HUES48 (cell line): ENCODE data around the gene TBX10.
"Not testable (repeated sequence)": the region's sequence is repeated elsewhere in the genome, so short reads cannot be mapped to it uniquely, and the experiment has no call there.

ENCODE experiments used
- H3K27ac ChIP-seq: one replicate; pipeline ENCODE4 v1.7.0; 2013; ENCODE audit warnings: low read depth, low read length, inconsistent platforms
- H3K27me3 ChIP-seq: 2 replicates; pipeline ENCODE4 v1.6.1; 2013; ENCODE audit warnings: mild to moderate bottlenecking, low read length; ENCODE audit not compliant: control insufficient read depth, insufficient read depth
- H3K36me3 ChIP-seq: 2 replicates; pipeline ENCODE4 v1.6.1; 2013; ENCODE audit warnings: low read length; ENCODE audit not compliant: control insufficient read depth, insufficient read depth
- H3K4me1 ChIP-seq: 2 replicates; pipeline ENCODE4 v1.6.1; 2013; ENCODE audit warnings: mild to moderate bottlenecking, low read length; ENCODE audit not compliant: control insufficient read depth, insufficient read depth
- H3K4me3 ChIP-seq: 2 replicates; pipeline ENCODE4 v1.5.1; 2013; ENCODE audit warnings: mild to moderate bottlenecking, low read depth, low read length
- H3K9ac ChIP-seq: 2 replicates; pipeline ENCODE4 v1.6.1; 2013; ENCODE audit warnings: mild to moderate bottlenecking, low read depth, low read length, moderate library complexity
- H3K9me3 ChIP-seq: 2 replicates; pipeline ENCODE4 v1.6.1; 2013; ENCODE audit warnings: low read length; ENCODE audit not compliant: control insufficient read depth, insufficient read depth

TBX10 gene

GRCh38 chr11:67644042-67644441 is 4.5 kb upstream of the TBX10 start:
- Histone ChIP-seq H3K4me1 (no peaks in the 10 kb centered on the region), H3K4me3 (no peak overlapping the region), H3K27ac (no peak overlapping the region), H3K27me3 (peaks cover 17% of the 10 kb centered on the region), H3K9ac (no peak overlapping the region), H3K36me3 (no peaks in the 10 kb centered on the region), H3K9me3 (no peaks in the 10 kb centered on the region)

- no peak overlapping the region for H3K27ac ChIP-seq
- H3K4me3 ChIP-seq, result no peak overlapping the region
- peaks cover 17% of the 10 kb centered on the region for H3K27me3 ChIP-seq
- H3K9ac ChIP-seq, result no peak overlapping the region
- no peaks in the 10 kb centered on the region for H3K4me1 ChIP-seq
- H3K9me3 ChIP-seq, result no peaks in the 10 kb centered on the region
- no peaks in the 10 kb centered on the region for H3K36me3 ChIP-seq
Observed at GRCh38 chr11:67642173-67643120, 2.9 kb upstream of the TBX10 start.

GRCh38 chr11:67641338-67642172 is 2.0 kb upstream of the TBX10 start:
- Histone ChIP-seq H3K9ac (no peak overlapping the region), H3K4me3 (no peak overlapping the region), H3K27me3 (peaks cover 17% of the 10 kb centered on the region), H3K36me3 (no peaks in the 10 kb centered on the region), H3K27ac (no peak overlapping the region), H3K9me3 (no peaks in the 10 kb centered on the region), H3K4me1 (no peaks in the 10 kb centered on the region)

- Histone ChIP-seq H3K9ac (no peak overlapping the region), H3K36me3 (no peaks in the 10 kb centered on the region), H3K27me3 (peaks cover 17% of the 10 kb centered on the region), H3K27ac (no peak overlapping the region), H3K9me3 (no peaks in the 10 kb centered on the region), H3K4me3 (no peak overlapping the region), H3K4me1 (no peaks in the 10 kb centered on the region)
Observed at GRCh38 chr11:67640758-67641337, 1.3 kb upstream of the TBX10 start.

GRCh38 chr11:67640021-67640757 is 626 bp upstream of the TBX10 start:
- H3K9me3 ChIP-seq, result no peaks in the 10 kb centered on the region
- H3K27me3 ChIP-seq, result peaks cover 17% of the 10 kb centered on the region
- H3K9ac ChIP-seq, result no peak overlapping the region
- H3K27ac ChIP-seq, result no peak overlapping the region
- H3K36me3 ChIP-seq, result no peaks in the 10 kb centered on the region
- no peaks in the 10 kb centered on the region for H3K4me1 ChIP-seq
- H3K4me3 ChIP-seq, result no peak overlapping the region

GRCh38 chr11:67638535-67639437 is 777 bp downstream of the TBX10 start:
- no peaks in the 10 kb centered on the region for H3K36me3 ChIP-seq
- peaks cover 17% of the 10 kb centered on the region for H3K27me3 ChIP-seq
- H3K9ac ChIP-seq, result no peak overlapping the region
- no peaks in the 10 kb centered on the region for H3K4me1 ChIP-seq
- no peak overlapping the region for H3K27ac ChIP-seq
- H3K4me3 ChIP-seq, result no peak overlapping the region
- no peaks in the 10 kb centered on the region for H3K9me3 ChIP-seq

- H3K4me3 ChIP-seq, H3K36me3 ChIP-seq, H3K27ac ChIP-seq, H3K9ac ChIP-seq, H3K4me1 ChIP-seq, H3K9me3 ChIP-seq: not testable (repeated sequence)
- H3K27me3 ChIP-seq, result peaks cover 17% of the 10 kb centered on the region
Observed at GRCh38 chr11:67637441-67637840, 2.1 kb downstream of the TBX10 start.

GRCh38 chr11:67636962-67637361 is 2.6 kb downstream of the TBX10 start:
- H3K27ac ChIP-seq, result no peak overlapping the region
- peaks cover 17% of the 10 kb centered on the region for H3K27me3 ChIP-seq
- H3K9me3 ChIP-seq, result no peaks in the 10 kb centered on the region
- no peaks in the 10 kb centered on the region for H3K4me1 ChIP-seq
- no peak overlapping the region for H3K4me3 ChIP-seq
- no peak overlapping the region for H3K9ac ChIP-seq
- no peaks in the 10 kb centered on the region for H3K36me3 ChIP-seq

GRCh38 chr11:67635231-67635521 is 4.4 kb downstream of the TBX10 start:
- Histone ChIP-seq H3K9me3 (no peaks in the 10 kb centered on the region), H3K27ac (no peak overlapping the region), H3K9ac (no peak overlapping the region), H3K4me1 (peaks cover 8% of the 10 kb centered on the region; the same call in 1 of the 2 replicates), H3K4me3 (no peak overlapping the region), H3K36me3 (no peaks in the 10 kb centered on the region), H3K27me3 (peaks cover 7% of the 10 kb centered on the region)
